GM08714 (cell line): ENCODE measurements around the gene KMT2A.

ENCODE experiments used
- H3K4me3 ChIP-seq: fragments of 200-500 bp; sonication (Bioruptor generic); 2 replicates; pipeline ENCODE4 v1.5.1; 2014; ENCODE audit warnings: mild to moderate bottlenecking, low read length, inconsistent platforms
- ZNF274 ChIP-seq: IDR thresholded peaks from 2 replicates; pipeline ENCODE4 v1.6.1; 2012; ENCODE audit warnings: mild to moderate bottlenecking, low read depth, low read length

Gene KMT2A

DNA sequence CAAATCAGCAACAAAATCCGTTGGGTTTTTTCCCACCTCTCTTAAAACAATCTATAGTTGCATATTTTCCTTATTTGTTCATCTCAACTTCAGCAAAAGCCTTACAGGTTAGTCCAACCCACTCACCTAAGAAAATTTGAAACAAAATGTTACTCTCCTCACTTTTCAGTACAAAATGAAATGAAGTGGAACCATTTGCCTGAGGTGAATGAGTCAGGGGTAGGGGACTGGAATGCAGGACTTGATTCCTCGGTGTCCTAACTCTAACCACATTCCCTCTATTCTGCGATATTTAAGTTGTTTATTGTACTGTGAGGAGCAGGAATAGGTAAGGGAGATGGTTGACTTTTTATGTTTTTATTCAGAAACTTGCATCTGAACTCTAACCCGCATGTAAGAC is 18.5 kb upstream of the KMT2A start:
- no peak overlapping the region for H3K4me3 ChIP-seq
- TF ChIP-seq ZNF274, result no peak

DNA sequence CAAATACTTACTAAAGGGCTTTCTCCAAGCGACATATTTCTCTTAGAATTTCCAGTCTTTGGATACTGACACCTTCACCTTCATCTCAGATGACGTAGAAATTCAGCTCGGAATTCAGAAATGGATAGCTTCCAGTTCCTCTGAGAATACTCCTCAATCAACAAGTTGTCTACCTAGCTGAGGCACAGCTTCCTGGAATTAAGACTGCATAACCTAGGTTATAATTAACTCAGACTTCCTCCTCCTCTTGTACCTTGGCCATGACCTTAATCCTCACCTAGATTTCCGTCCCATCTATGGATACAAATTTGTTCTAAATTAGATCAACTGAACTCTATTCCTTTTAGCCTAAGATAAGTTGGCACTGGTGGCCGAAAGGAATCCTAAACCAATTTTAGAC is 17.5 kb upstream of the KMT2A start:
- H3K4me3 ChIP-seq, result no peak overlapping the region
- no peak for TF ChIP-seq ZNF274

- H3K4me3 ChIP-seq, result no peak overlapping the region
- TF ChIP-seq ZNF274, result no peak
Measured at GRCh38 chr11:118427707-118428106, 8.6 kb upstream of the KMT2A start.

DNA sequence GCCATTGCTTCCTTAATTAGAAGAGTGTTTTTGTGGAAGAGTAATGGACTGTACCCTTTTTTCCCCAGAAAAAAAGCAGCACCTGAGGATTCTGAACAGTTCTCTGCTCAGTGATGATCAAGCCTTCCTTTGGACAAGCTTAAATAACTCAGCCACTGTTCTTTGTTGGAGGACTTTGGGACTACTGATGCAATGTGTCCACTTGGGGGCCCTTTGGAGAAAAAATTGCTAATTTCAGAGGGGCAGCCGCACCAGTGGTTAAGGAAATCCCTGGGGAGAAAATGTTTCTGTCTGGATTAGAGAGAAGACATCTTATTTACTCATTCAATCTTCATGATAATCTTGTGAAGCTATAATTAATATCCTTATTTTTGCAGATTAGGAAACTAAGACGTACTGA is 5.3 kb upstream of the KMT2A start:
- no peak for TF ChIP-seq ZNF274

DNA sequence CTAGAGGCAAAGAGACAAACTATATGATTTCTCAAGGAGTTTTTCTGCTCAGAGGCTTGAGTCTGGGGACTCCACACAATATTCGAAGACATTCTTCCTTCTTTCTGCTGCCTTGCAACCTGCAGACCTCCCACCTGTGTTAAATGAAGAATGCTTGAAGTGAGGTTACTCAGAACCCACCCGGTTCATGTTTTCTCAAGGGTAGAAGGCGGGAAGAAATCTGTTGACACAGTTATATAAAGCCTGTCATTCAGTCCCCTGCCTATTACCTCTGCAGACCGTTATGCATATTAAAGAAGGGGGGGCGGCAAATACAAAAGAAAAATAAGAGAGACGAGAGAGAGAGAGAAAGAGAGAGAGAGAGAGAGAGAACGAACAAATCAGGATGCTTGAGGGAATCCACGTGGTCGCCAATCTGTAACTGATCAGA is 2.2 kb upstream of the KMT2A start:
- TF ChIP-seq ZNF274, result no peak
- H3K4me3 ChIP-seq, result peak overlapping the region; percentile 82; the same call in 1 of the 2 replicates

More for the DNA sequence above, 5.3 kb upstream of the KMT2A start:
- H3K4me3 ChIP-seq, result no peak overlapping the region

GRCh38 chr11:118434553-118435289 is 1.6 kb upstream of the KMT2A start:
- no peak for TF ChIP-seq ZNF274

DNA sequence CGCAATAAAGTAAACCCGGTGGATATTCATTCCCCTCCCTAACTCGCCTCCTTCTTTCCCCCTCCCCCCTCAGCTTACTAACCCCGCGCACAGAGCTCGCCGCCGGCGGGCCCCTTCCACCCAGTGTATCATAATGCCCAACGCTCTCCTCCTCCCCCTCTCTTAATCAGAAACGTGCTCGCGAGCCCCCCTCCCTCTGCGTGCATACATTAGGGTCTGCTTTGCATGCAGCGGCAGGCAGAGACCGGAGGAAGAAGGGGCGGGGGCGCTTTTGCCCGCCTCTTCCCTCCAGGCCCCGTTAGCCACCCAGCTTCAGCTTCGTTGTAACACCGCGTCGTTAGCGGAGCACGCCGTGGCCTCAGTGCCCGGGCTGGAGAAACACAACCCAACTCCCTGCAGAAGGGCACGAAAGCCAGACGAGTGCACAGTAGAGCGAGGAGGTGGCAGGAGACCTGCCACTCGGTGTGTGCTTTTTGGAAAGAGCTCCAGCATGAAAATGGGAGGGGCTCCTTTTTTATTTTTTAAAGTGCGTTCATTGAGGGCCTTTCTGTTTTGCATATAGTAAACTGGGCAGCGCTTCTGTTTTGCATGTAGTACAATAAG is 901 bp upstream of the KMT2A start:
- peak overlapping the region; percentile 82 for H3K4me3 ChIP-seq
- TF ChIP-seq ZNF274, result no peak

More at GRCh38 chr11:118434553-118435289, 1.6 kb upstream of the KMT2A start:
- peak overlapping the region; percentile 82; the same call in 1 of the 2 replicates for H3K4me3 ChIP-seq

GRCh38 chr11:118436639-118437207 is 431 bp downstream of the KMT2A start:
- TF ChIP-seq ZNF274, result no peak

DNA sequence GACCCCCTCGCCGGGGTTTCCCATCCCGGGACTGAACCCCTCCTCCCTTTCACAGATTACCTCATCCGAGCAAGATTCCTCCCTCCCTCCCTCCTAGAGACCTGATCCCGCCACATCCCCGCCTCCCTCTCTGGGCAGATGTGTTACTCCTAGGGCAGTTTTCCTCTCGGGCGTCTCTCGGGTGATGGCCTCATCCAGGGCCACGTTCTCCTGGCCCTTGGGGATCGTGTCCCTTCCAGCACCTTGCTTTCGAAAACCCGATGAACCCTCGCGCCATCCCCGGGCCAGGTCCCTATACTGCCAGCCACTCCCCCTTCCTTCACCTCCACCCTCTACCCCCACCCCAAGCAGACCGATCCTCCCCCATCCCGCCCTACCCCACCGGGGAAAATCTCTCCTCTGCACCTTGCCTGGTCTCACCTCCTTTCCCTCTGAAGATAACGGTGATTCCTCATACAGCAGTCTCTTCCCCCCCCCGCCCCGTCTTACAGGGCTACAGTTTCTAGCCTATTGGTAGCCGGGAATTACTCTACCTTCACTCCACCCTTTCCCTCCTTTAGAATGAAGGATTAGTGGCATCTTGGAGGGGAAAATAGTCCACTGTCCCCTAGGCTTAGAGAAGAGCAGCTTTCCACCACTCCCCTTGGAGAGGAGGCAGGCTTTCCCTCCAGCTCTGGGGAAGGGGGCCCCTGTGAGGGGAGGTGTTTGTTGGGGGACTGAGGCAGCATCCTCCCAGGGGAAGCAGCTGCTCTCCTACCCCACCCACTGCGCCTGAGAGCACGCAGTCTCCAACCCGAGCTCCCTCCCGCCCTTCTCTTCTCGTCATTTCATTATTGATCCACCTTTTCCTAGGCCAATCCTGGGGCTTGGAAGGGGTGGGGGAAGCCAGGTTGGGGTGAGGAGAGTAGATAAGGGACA is 1.2 kb downstream of the KMT2A start:
- H3K4me3 ChIP-seq, result peak overlapping the region; percentile 83
- no peak for TF ChIP-seq ZNF274

More at GRCh38 chr11:118436639-118437207, 431 bp downstream of the KMT2A start:
- peak overlapping the region; percentile 83 for H3K4me3 ChIP-seq

GRCh38 chr11:118438314-118438931 is 2.1 kb downstream of the KMT2A start:
- H3K4me3 ChIP-seq, result peak overlapping the region; percentile 83
- TF ChIP-seq ZNF274, result no peak

GRCh38 chr11:118439646-118440045 is 3.4 kb downstream of the KMT2A start:
- no peak overlapping the region for H3K4me3 ChIP-seq
- TF ChIP-seq ZNF274, result no peak

- no peak for TF ChIP-seq ZNF274
- H3K4me3 ChIP-seq, result peak overlapping the region; percentile 17; the same call in 1 of the 2 replicates
Measured at GRCh38 chr11:118441770-118442275, 5.5 kb downstream of the KMT2A start.

GRCh38 chr11:118442301-118442700 is 6.0 kb downstream of the KMT2A start:
- no peak overlapping the region; the same call in 1 of the 2 replicates for H3K4me3 ChIP-seq
- TF ChIP-seq ZNF274, result no peak

DNA sequence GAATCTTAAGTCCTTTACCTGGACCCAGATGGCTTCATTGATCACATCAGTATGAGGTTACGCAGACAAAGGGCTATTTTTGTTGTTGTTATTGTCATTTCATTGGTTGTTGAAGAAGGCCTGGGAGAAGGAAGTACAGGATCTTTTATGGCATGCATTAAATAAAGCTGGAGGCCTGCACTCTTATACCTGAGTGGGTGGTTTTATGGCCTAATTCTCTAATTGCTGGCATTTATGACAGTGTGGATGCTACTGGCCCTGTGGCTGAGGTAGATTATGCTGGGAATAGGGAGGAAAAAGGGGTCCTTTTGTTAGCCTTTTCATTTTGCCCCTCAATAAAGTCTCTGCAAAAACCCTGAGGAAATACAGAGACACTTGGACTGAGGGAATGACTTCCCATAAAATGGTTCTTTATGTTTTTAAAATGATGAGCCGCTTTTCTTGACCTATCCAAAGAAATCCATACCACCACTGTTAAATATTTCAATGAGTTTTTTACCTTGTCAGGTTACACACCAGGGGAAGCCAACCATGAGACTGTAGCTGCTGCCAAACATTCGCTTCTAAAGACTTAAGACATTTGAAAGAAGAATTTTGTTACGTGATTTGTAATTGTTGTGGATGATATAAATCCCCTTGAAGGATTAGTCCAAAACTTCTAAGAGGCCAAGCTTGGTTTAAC is 6.8 kb downstream of the KMT2A start:
- no peak for TF ChIP-seq ZNF274
- H3K4me3 ChIP-seq, result peak overlapping the region; percentile 39
